Measurements from ENCODE around the gene TRNT1.

- TF ChIP-seq CTCF (IDR thresholded peaks at IDR 0.05 in 8 of 11, conservative IDR thresholded peaks at IDR 0.05 in 3 of 11) = no peak
- TF ChIP-seq POLR2A (IDR thresholded peaks at IDR 0.05) = no peak
- TF ChIP-seq POLR2AphosphoS5 (IDR thresholded peaks at IDR 0.05) = no peak
Observed at GRCh38 chr3:3085782-3086181, 41.0 kb upstream of the TRNT1 start.
